ENCODE data around the gene DSG1. TPM values are rescaled to one million over a fixed set of nuclear protein-coding genes. Genes with fewer than 3 reads are reported as not detected.

The DSG1 gene
- total and polyA plus RNA-seq, 2 of the 8 experiments (the other 6 are each of a cell fraction or from before 2014, with no cell fraction given), result 0.06 TPM; not detected in 1

DNA sequence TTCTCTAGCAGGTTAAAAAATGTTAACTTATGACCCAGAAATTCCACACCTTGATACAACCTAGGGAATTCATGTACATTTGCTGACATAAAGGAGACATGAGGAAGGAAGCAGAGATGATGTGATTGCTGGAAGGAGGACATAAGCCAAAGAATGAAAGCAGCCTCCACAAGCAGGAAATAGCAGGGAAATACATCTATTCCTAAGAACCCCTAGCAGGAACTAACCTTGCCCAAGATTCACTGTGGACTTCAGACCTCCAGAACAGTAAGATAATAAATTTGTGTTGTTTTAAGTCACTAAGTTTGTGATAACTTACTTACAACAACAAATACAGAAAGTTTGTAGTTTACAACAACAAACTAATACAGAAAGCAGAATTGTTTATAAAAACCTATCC lies 54.0 kb downstream of the DSG1 start:
- H4K8ac ChIP-seq (ENCODE audit: extremely low read depth, insufficient read depth, low read length), result no peak overlapping the region
- TF ChIP-seq EGR1 (IDR thresholded peaks at IDR 0.05; ENCODE audit: borderline replicate concordance, low read depth, low read length) (no peak), HDAC2 (IDR thresholded peaks at IDR 0.05; ENCODE audit: borderline replicate concordance in 1 of 2, low read depth in 2 of 2, low read length in 2 of 2) (no peak), E2F6 (IDR thresholded peaks at IDR 0.05) (no peak), GABPA (IDR thresholded peaks at IDR 0.05; ENCODE audit: borderline replicate concordance, insufficient read depth, low read length) (no peak), PHF8 (conservative IDR thresholded peaks at IDR 0.05; ENCODE audit: low read depth, low read length) (no peak), CTBP2 (IDR thresholded peaks at IDR 0.05; ENCODE audit: borderline replicate concordance, insufficient read depth, insufficient read length, low read length) (no peak), TEAD4 (IDR thresholded peaks at IDR 0.05; ENCODE audit: low read depth, low read length) (no peak), RFX5 (IDR thresholded peaks at IDR 0.05; ENCODE audit: borderline replicate concordance, low read depth, low read length) (no peak), MAX (IDR thresholded peaks at IDR 0.05) (no peak), RBBP5 (IDR thresholded peaks at IDR 0.05; ENCODE audit: borderline replicate concordance, low read depth, low read length) (no peak), TAF7 (optimal IDR thresholded peaks at IDR 0.05; ENCODE audit: borderline replicate concordance, low read depth, low read length) (no peak), RNF2 (IDR thresholded peaks at IDR 0.05; ENCODE audit: borderline replicate concordance, low read depth, low read length, missing control alignments, poor library complexity, severe bottlenecking) (no peak), CBX8 (IDR thresholded peaks at IDR 0.05; ENCODE audit: borderline replicate concordance, low read depth, low read length) (no peak)

More for the DNA sequence above, 54.0 kb downstream of the DSG1 start:
- no peak overlapping the region for H3K4me3 ChIP-seq (ENCODE audit: extremely low read depth in 1 of 4, insufficient read depth in 2 of 4, low read depth in 3 of 4, low read length in 4 of 4)
- H4K20me1 ChIP-seq (replicated peaks in 1 of 2; ENCODE audit: control insufficient read depth in 1 of 2, insufficient read depth in 2 of 2, low read length in 2 of 2), result no peaks in the 10 kb centered on the region
- H3K36me3 ChIP-seq (ENCODE audit: control insufficient read depth in 2 of 4, insufficient read depth in 4 of 4, low read length in 3 of 4), result no peaks in the 10 kb centered on the region
- no peak overlapping the region for H2BK15ac ChIP-seq (ENCODE audit: low read length)
- no peak for FAIRE-seq
- no peak overlapping the region for H4K91ac ChIP-seq (replicated peaks; ENCODE audit: insufficient read length, low read length)
- no peak overlapping the region for H3K14ac ChIP-seq (ENCODE audit: insufficient read length)
- H3K23me2 ChIP-seq (ENCODE audit: low read depth, low read length), result no peaks in the 10 kb centered on the region
- H2BK12ac ChIP-seq (ENCODE audit: low read depth, low read length), result no peak overlapping the region
- H3K4ac ChIP-seq (replicated peaks; ENCODE audit: insufficient read length, low read depth, low read length), result no peak overlapping the region
- H4K5ac ChIP-seq (ENCODE audit: insufficient read length, low read depth, low read length), result no peak overlapping the region
- H3K23ac ChIP-seq (ENCODE audit: insufficient read length), result no peak overlapping the region
- no peak overlapping the region for H2BK5ac ChIP-seq (ENCODE audit: low read depth, low read length)
- no peak overlapping the region for H3K4me2 ChIP-seq (ENCODE audit: insufficient read depth in 1 of 2, low read depth in 2 of 2, low read length in 2 of 2)
- H2AK5ac ChIP-seq (ENCODE audit: low read depth, low read length), result no peak overlapping the region
- no peak overlapping the region for H2AFZ ChIP-seq (ENCODE audit: low read length)
- DNase-seq (ENCODE audit: low read depth in 1 of 2, low spot score in 2 of 2), result no peak
- H3K79me2 ChIP-seq (ENCODE audit: control insufficient read depth in 1 of 2, insufficient read depth in 2 of 2, low read length in 2 of 2), result no peaks in the 10 kb centered on the region
- no peak overlapping the region for H3K9ac ChIP-seq (replicated peaks in 1 of 4; ENCODE audit: extremely low read depth in 1 of 4, low read depth in 3 of 4, low read length in 3 of 4)
- H3K56ac ChIP-seq (replicated peaks; ENCODE audit: insufficient read length, low read depth, low read length), result no peak overlapping the region
- H3K4me1 ChIP-seq (replicated peaks in 1 of 4; ENCODE audit: control insufficient read depth in 3 of 4, insufficient read depth in 4 of 4, low read length in 3 of 4), result no peaks in the 10 kb centered on the region
- H3K9me3 ChIP-seq (ENCODE audit: insufficient read depth in 2 of 2, low read depth in 1 of 2, low read length in 1 of 2), result no peaks in the 10 kb centered on the region
- H3K27ac ChIP-seq (ENCODE audit: low read depth, low read length), result no peak overlapping the region
- H3K27me3 ChIP-seq (replicated peaks in 1 of 4; ENCODE audit: control insufficient read depth in 3 of 4, extremely low read depth in 1 of 4, insufficient read depth in 3 of 4, low read length in 3 of 4), result peaks cover 0 to 1% (median 0%) of the 10 kb centered on the region in 4 experiments; a peak in 1 of 7 replicates
- H2BK20ac ChIP-seq (ENCODE audit: low read length), result no peak overlapping the region
- no peak overlapping the region for H3K18ac ChIP-seq (ENCODE audit: extremely low read depth, low read length)
- POLR2A ChIA-PET (ENCODE audit: partially characterized antibody), result no interaction called here
- H3K79me1 ChIP-seq (ENCODE audit: low read depth, low read length), result no peaks in the 10 kb centered on the region
- no peak overlapping the region for H2BK120ac ChIP-seq (replicated peaks; ENCODE audit: low read depth, low read length)
- CTCF ChIA-PET (ENCODE audit: partially characterized antibody), result no interaction called here
